Vagina (tissue), 2 donors: ENCODE measurements around the gene KCNMB3. TPM values are rescaled to one million over a fixed set of nuclear protein-coding genes. Genes with fewer than 3 reads are reported as not detected.

Experiments used
- DNase-seq, 2 donors: peaks; one replicate each; pipeline ENCODE4 v3.0.0-alpha.2; 2017; ENCODE audit errors: extremely low spot score in 2 of 2
- H3K27ac ChIP-seq: fragments of 200-600 bp; sonication (generic); one replicate; pipeline ENCODE4 v1.5.1; 2019
- H3K27me3 ChIP-seq: fragments of 200-600 bp; sonication (generic); one replicate; pipeline ENCODE4 v1.5.1; 2019
- H3K36me3 ChIP-seq, 2 donors: fragments of 200-600 bp; sonication (generic); one replicate each; pipeline ENCODE4 v1.5.1; 2017 to 2019
- H3K4me1 ChIP-seq: fragments of 200-600 bp; sonication (generic); one replicate; pipeline ENCODE4 v1.5.1; 2019
- H3K4me3 ChIP-seq, 2 donors: fragments of 200-600 bp; sonication (generic); 1 replicate in 1 of 2; 2 replicates in 1 of 2; pipeline ENCODE4 v1.5.1; 2016 to 2019
- H3K9me3 ChIP-seq: fragments of 200-600 bp; sonication (generic); one replicate; pipeline ENCODE4 v1.5.1; 2019
- CTCF ChIP-seq, 3 experiments: fragments of 450-650 bp in 2 of 3; fragments of 200-600 bp in 1 of 3; sonication (generic) in 1 of 3; IDR thresholded peaks; one replicate each; pipeline ENCODE4 v1.5.1; 2017 to 2019; ENCODE audit warnings: antibody characterized with exemption in 3 of 3, mild to moderate bottlenecking in 2 of 3, moderate library complexity in 2 of 3
- POLR2A ChIP-seq, 2 donors: fragments of 450-650 bp; IDR thresholded peaks; one replicate each; pipeline ENCODE4 v1.6.1; 2017; ENCODE audit warnings: antibody characterized with exemption in 2 of 2, mild to moderate bottlenecking in 2 of 2, moderate library complexity in 2 of 2
- POLR2AphosphoS5 ChIP-seq, 2 donors: sonication (generic); formaldehyde crosslinking; IDR thresholded peaks; one replicate each; pipeline ENCODE4 v1.9.0; 2017; ENCODE audit warnings: antibody characterized with exemption in 2 of 2, mild to moderate bottlenecking in 2 of 2, low read depth in 1 of 2; ENCODE audit not compliant: insufficient read depth in 1 of 2
- intact Hi-C: fragments of 100-400 bp; cut with DNase I; formaldehyde crosslinking; loops from one replicate; pipeline ENCODE4 v1.15.1; 2023
- total RNA-seq: library from RNA; depleted of rRNA; stranded (reverse); fragments of >200 nt; gene quantifications from one replicate; pipeline ENCODE4 v1.2.3, GENCODE V29; 2016

KCNMB3 gene
- total RNA-seq, 1 donor from 2014 or later, result 1.2 TPM

DNA sequence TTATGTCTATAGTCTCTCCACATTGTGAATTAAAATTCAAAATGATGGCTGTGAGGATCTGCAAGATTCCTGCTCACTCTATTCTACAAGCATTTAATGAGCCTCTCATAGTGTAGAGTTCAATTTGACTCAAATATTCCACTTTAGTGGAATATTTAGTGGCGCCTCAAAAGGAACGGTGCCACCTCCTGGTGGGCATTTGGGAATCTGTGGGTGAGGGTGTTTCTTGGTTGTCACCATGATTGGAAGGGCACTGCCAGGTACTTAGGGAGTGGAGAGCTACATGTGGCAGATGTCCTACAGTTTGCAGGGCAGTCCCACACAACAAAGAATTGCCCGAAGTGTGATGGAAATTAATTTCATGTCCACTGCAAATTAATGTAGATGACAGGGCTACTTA lies 21.5 kb upstream of the KCNMB3 start:
- H3K27ac ChIP-seq, result no peak overlapping the region
- TF ChIP-seq POLR2AphosphoS5 (IDR thresholded peaks at IDR 0.05; ENCODE audit: insufficient read depth in 1 of 2, low read depth in 1 of 2), result no peak
- TF ChIP-seq POLR2A (IDR thresholded peaks at IDR 0.05), result no peak
- no peak for TF ChIP-seq CTCF (IDR thresholded peaks at IDR 0.05)
- no peaks in the 10 kb centered on the region for H3K36me3 ChIP-seq
- H3K4me3 ChIP-seq, result no peak overlapping the region
- H3K27me3 ChIP-seq, result no peaks in the 10 kb centered on the region
- DNase-seq, result no peak
- intact Hi-C loops, result no loop called here
- H3K9me3 ChIP-seq, result no peaks in the 10 kb centered on the region
- H3K4me1 ChIP-seq, result no peaks in the 10 kb centered on the region

GRCh38 chr3:179269152-179269707 lies 18.3 kb upstream of the KCNMB3 start:
- no peaks in the 10 kb centered on the region for H3K9me3 ChIP-seq
- no peak overlapping the region for H3K27ac ChIP-seq
- no peaks in the 10 kb centered on the region for H3K4me1 ChIP-seq
- H3K36me3 ChIP-seq, result no peaks in the 10 kb centered on the region
- no peak for TF ChIP-seq POLR2AphosphoS5 (IDR thresholded peaks at IDR 0.05; ENCODE audit: insufficient read depth in 1 of 2, low read depth in 1 of 2)
- TF ChIP-seq POLR2A (IDR thresholded peaks at IDR 0.05), result no peak
- TF ChIP-seq CTCF (IDR thresholded peaks at IDR 0.05), result no peak
- H3K4me3 ChIP-seq, result no peak overlapping the region
- intact Hi-C loops, result no loop called here
- no peaks in the 10 kb centered on the region for H3K27me3 ChIP-seq
- DNase-seq, result no peak

- no peak for TF ChIP-seq POLR2A (IDR thresholded peaks at IDR 0.05)
- no peak for TF ChIP-seq POLR2AphosphoS5 (IDR thresholded peaks at IDR 0.05; ENCODE audit: insufficient read depth in 1 of 2, low read depth in 1 of 2)
- no peak for TF ChIP-seq CTCF (IDR thresholded peaks at IDR 0.05)
- H3K9me3 ChIP-seq, result no peaks in the 10 kb centered on the region
- no peak overlapping the region for H3K27ac ChIP-seq
- no peaks in the 10 kb centered on the region for H3K27me3 ChIP-seq
- DNase-seq, result no peak
- H3K4me1 ChIP-seq, result no peaks in the 10 kb centered on the region
- intact Hi-C loops, result no loop called here
- no peaks in the 10 kb centered on the region for H3K36me3 ChIP-seq
- H3K4me3 ChIP-seq, result no peak overlapping the region
Measured at GRCh38 chr3:179268400-179269051, 17.6 kb upstream of the KCNMB3 start.

- Histone ChIP-seq H3K27me3 (no peaks in the 10 kb centered on the region), H3K36me3 (no peaks in the 10 kb centered on the region), H3K4me1 (no peaks in the 10 kb centered on the region), H3K27ac (no peak overlapping the region), H3K4me3 (no peak overlapping the region), H3K9me3 (no peaks in the 10 kb centered on the region)
- TF ChIP-seq CTCF (IDR thresholded peaks at IDR 0.05) (no peak), POLR2AphosphoS5 (IDR thresholded peaks at IDR 0.05; ENCODE audit: insufficient read depth in 1 of 2, low read depth in 1 of 2) (peak in 1 of 2 donors; percentile 10), POLR2A (IDR thresholded peaks at IDR 0.05) (no peak)
- no peak for DNase-seq
- intact Hi-C loops, result no loop called here
Measured at GRCh38 chr3:179266701-179267211, 15.8 kb upstream of the KCNMB3 start.

GRCh38 chr3:179265875-179266274 lies 15.0 kb upstream of the KCNMB3 start:
- no peaks in the 10 kb centered on the region for H3K36me3 ChIP-seq
- no peaks in the 10 kb centered on the region for H3K4me1 ChIP-seq
- DNase-seq, result no peak
- no peaks in the 10 kb centered on the region for H3K27me3 ChIP-seq
- intact Hi-C loops, result no loop called here
- H3K9me3 ChIP-seq, result no peaks in the 10 kb centered on the region
- no peak overlapping the region for H3K4me3 ChIP-seq
- TF ChIP-seq POLR2A (IDR thresholded peaks at IDR 0.05), result no peak
- TF ChIP-seq POLR2AphosphoS5 (IDR thresholded peaks at IDR 0.05; ENCODE audit: insufficient read depth in 1 of 2, low read depth in 1 of 2), result no peak
- no peak for TF ChIP-seq CTCF (IDR thresholded peaks at IDR 0.05)
- no peak overlapping the region for H3K27ac ChIP-seq
